Tibial nerve (tissue), 3 donors: ENCODE results near the gene OVOL2.
"Not testable (repeated sequence)": the region's sequence is repeated elsewhere in the genome, so short reads cannot be mapped to it uniquely, and the experiment has no call there.

Experiments used
- CTCF ChIP-seq, 5 experiments: fragments of 200-600 bp in 3 of 5; fragments of 450-650 bp in 2 of 5; sonication (generic) in 3 of 5; IDR thresholded peaks; one replicate each; pipeline ENCODE4 v1.5.1; 2016 to 2019; ENCODE audit warnings: antibody characterized with exemption in 5 of 5, mild to moderate bottlenecking in 3 of 5, moderate library complexity in 2 of 5
- POLR2A ChIP-seq, 2 donors: fragments of 450-650 bp; IDR thresholded peaks; one replicate each; pipeline ENCODE4 v1.6.1; 2017; ENCODE audit warnings: antibody characterized with exemption in 2 of 2, mild to moderate bottlenecking in 2 of 2, moderate library complexity in 2 of 2

GRCh38 chr20:18100569-18100968, 42.9 kb upstream of the OVOL2 start:
- not testable (repeated sequence) for TF ChIP-seq CTCF, POLR2A (IDR thresholded peaks at IDR 0.05)
